HEK293 (cell line): ENCODE data around the gene INO80E.
A peak's percentile ranks its signal among the peaks of the same experiment; 100 is the strongest.

Experiments used
- FEZF1 ChIP-seq: fragments of 450-650 bp; formaldehyde crosslinking; IDR thresholded peaks from 2 replicates; pipeline ENCODE4 v1.5.1; 2016; ENCODE audit warnings: missing biosample characterization, missing genetic modification characterization
- GFI1B ChIP-seq: fragments of 450-650 bp; formaldehyde crosslinking; IDR thresholded peaks from 2 replicates; pipeline ENCODE4 v1.5.1; 2016; ENCODE audit warnings: missing biosample characterization, missing genetic modification characterization
- GLI2 ChIP-seq: fragments of 450-650 bp; formaldehyde crosslinking; IDR thresholded peaks from 2 replicates; pipeline ENCODE4; 2017; ENCODE audit warnings: missing biosample characterization, missing genetic modification characterization, low read depth, borderline replicate concordance
- HOXA7 ChIP-seq: sonication (generic); formaldehyde crosslinking; IDR thresholded peaks from 2 replicates; pipeline ENCODE4 v1.8.1; 2022; ENCODE audit warnings: missing genetic modification reagents, borderline replicate concordance
- HOXD13 ChIP-seq: sonication (generic); formaldehyde crosslinking; IDR thresholded peaks from 2 replicates; pipeline ENCODE4 v1.8.0; 2022; ENCODE audit warnings: missing genetic modification reagents, borderline replicate concordance
- KLF9 ChIP-seq: fragments of 450-650 bp; formaldehyde crosslinking; IDR thresholded peaks from 2 replicates; pipeline ENCODE4 v1.5.1; 2016; ENCODE audit warnings: missing biosample characterization, missing genetic modification characterization, low read depth
- OSR2 ChIP-seq: fragments of 450-650 bp; formaldehyde crosslinking; IDR thresholded peaks from 2 replicates; pipeline ENCODE4 v1.5.1; 2016; ENCODE audit warnings: missing biosample characterization, missing genetic modification characterization
- PRDM1 ChIP-seq: fragments of 450-650 bp; formaldehyde crosslinking; IDR thresholded peaks from 2 replicates; pipeline ENCODE4; 2016; ENCODE audit warnings: missing biosample characterization, missing genetic modification characterization
- SCRT1 ChIP-seq: fragments of 450-650 bp; formaldehyde crosslinking; IDR thresholded peaks from 2 replicates; pipeline ENCODE4 v1.5.1; 2016; ENCODE audit warnings: missing biosample characterization, missing genetic modification characterization, borderline replicate concordance
- SP7 ChIP-seq: fragments of 450-650 bp; formaldehyde crosslinking; IDR thresholded peaks from 2 replicates; pipeline ENCODE4 v1.5.1; 2016; ENCODE audit warnings: missing biosample characterization, missing genetic modification characterization
- TSHZ1 ChIP-seq: fragments of 450-650 bp; formaldehyde crosslinking; IDR thresholded peaks from 2 replicates; pipeline ENCODE4 v1.5.1; 2016; ENCODE audit warnings: missing biosample characterization, missing genetic modification characterization, borderline replicate concordance
- ZBTB26 ChIP-seq: fragments of 450-650 bp; formaldehyde crosslinking; optimal IDR thresholded peaks from 2 replicates; pipeline ENCODE3; 2016; ENCODE audit warnings: missing biosample characterization, mild to moderate bottlenecking, missing genetic modification characterization
- ZNF112 ChIP-seq: fragments of 450-650 bp; formaldehyde crosslinking; IDR thresholded peaks from 2 replicates; pipeline ENCODE4 v1.5.0; 2017; ENCODE audit warnings: missing biosample characterization, missing genetic modification characterization
- ZNF133 ChIP-seq: fragments of 450-650 bp; formaldehyde crosslinking; IDR thresholded peaks from 2 replicates; pipeline ENCODE4 v1.5.1; 2016; ENCODE audit warnings: missing biosample characterization, missing genetic modification characterization
- ZNF174 ChIP-seq: fragments of 450-650 bp; formaldehyde crosslinking; IDR thresholded peaks from 2 replicates; pipeline ENCODE4 v1.5.0; 2017; ENCODE audit warnings: missing biosample characterization, mild to moderate bottlenecking, missing genetic modification characterization
- ZNF239 ChIP-seq: fragments of 450-650 bp; formaldehyde crosslinking; IDR thresholded peaks from 2 replicates; pipeline ENCODE4 v1.5.1; 2016; ENCODE audit warnings: missing biosample characterization, missing genetic modification characterization
- ZNF26 ChIP-seq: fragments of 450-650 bp; formaldehyde crosslinking; IDR thresholded peaks from 2 replicates; pipeline ENCODE4 v1.5.1; 2016; ENCODE audit warnings: missing biosample characterization, missing genetic modification characterization
- ZNF280C ChIP-seq: fragments of 450-650 bp; formaldehyde crosslinking; IDR thresholded peaks from 2 replicates; pipeline ENCODE4 v1.5.1; 2016; ENCODE audit warnings: missing biosample characterization, missing genetic modification characterization
- ZNF292 ChIP-seq: fragments of 450-650 bp; formaldehyde crosslinking; IDR thresholded peaks from 2 replicates; pipeline ENCODE4 v1.5.1; 2016; ENCODE audit warnings: low read depth, missing biosample characterization, missing genetic modification characterization, borderline replicate concordance
- ZNF335 ChIP-seq: fragments of 450-650 bp; formaldehyde crosslinking; conservative IDR thresholded peaks from 2 replicates; pipeline ENCODE4 v1.5.1; 2016; ENCODE audit warnings: missing biosample characterization, missing genetic modification characterization
- ZNF341 ChIP-seq: fragments of 450-650 bp; formaldehyde crosslinking; IDR thresholded peaks from 2 replicates; pipeline ENCODE4; 2016; ENCODE audit warnings: low read depth, missing biosample characterization, missing genetic modification characterization
- ZNF354C ChIP-seq: fragments of 450-650 bp; formaldehyde crosslinking; IDR thresholded peaks from 2 replicates; pipeline ENCODE4 v1.5.1; 2016; ENCODE audit warnings: missing biosample characterization, missing genetic modification characterization, low read depth, borderline replicate concordance
- ZNF449 ChIP-seq: fragments of 450-650 bp; formaldehyde crosslinking; IDR thresholded peaks from 2 replicates; pipeline ENCODE4 v1.5.1; 2017; ENCODE audit warnings: missing biosample characterization, mild to moderate bottlenecking, missing genetic modification characterization, moderate library complexity
- ZNF501 ChIP-seq: fragments of 450-650 bp; formaldehyde crosslinking; IDR thresholded peaks from 2 replicates; pipeline ENCODE4 v1.5.1; 2016; ENCODE audit warnings: missing biosample characterization, missing genetic modification characterization
- ZNF510 ChIP-seq: fragments of 450-650 bp; formaldehyde crosslinking; IDR thresholded peaks from 2 replicates; pipeline ENCODE4 v1.5.1; 2018; ENCODE audit warnings: mild to moderate bottlenecking, missing genetic modification characterization, missing biosample characterization; ENCODE audit not compliant: insufficient replicate concordance
- ZNF561 ChIP-seq: fragments of 450-650 bp; IDR thresholded peaks from 2 replicates; pipeline ENCODE4 v1.5.1; 2018; ENCODE audit warnings: missing biosample characterization, missing genetic modification characterization, borderline replicate concordance
- ZNF629 ChIP-seq: fragments of 450-650 bp; formaldehyde crosslinking; IDR thresholded peaks from 2 replicates; pipeline ENCODE4 v1.5.1; 2017; ENCODE audit warnings: missing biosample characterization, missing genetic modification characterization
- ZNF664 ChIP-seq: fragments of 450-650 bp; formaldehyde crosslinking; IDR thresholded peaks from 2 replicates; pipeline ENCODE4 v1.5.1; 2016; ENCODE audit warnings: missing biosample characterization, missing genetic modification characterization
- ZNF701 ChIP-seq: fragments of 450-650 bp; formaldehyde crosslinking; IDR thresholded peaks from 2 replicates; pipeline ENCODE4 v1.5.1; 2016; ENCODE audit warnings: missing biosample characterization, missing genetic modification characterization
- ZNF707 ChIP-seq: fragments of 450-650 bp; formaldehyde crosslinking; IDR thresholded peaks from 2 replicates; pipeline ENCODE4 v1.5.1; 2016; ENCODE audit warnings: missing biosample characterization, missing genetic modification characterization
- ZNF785 ChIP-seq: fragments of 450-650 bp; formaldehyde crosslinking; IDR thresholded peaks from 2 replicates; pipeline ENCODE4 v1.5.1; 2016; ENCODE audit warnings: missing biosample characterization, missing genetic modification characterization
- ZSCAN23 ChIP-seq: fragments of 450-650 bp; formaldehyde crosslinking; IDR thresholded peaks from 2 replicates; pipeline ENCODE4 v1.5.1; 2016; ENCODE audit warnings: missing biosample characterization, missing genetic modification characterization

INO80E gene

GRCh38 chr16:30018731-30019158, 22.7 kb downstream of the INO80E start (continued):
- TF ChIP-seq OSR2 (tag by site-specific recombination) (peak; percentile 25; the same call in 1 of the 2 replicates), HOXD13 (CRISPR knock-in tag) (no peak), ZNF629 (tag by site-specific recombination) (peak; percentile 90), ZBTB26 (tag by site-specific recombination) (no peak), FEZF1 (tag by site-specific recombination) (no peak), SP7 (tag by site-specific recombination) (peak; percentile 95), ZNF341 (tag by site-specific recombination) (no peak), ZNF174 (tag by site-specific recombination) (no peak), ZNF133 (no peak), ZNF785 (no peak), ZNF707 (no peak), ZNF26 (tag by site-specific recombination) (0 out of 2 replicates have a peak, but pooled peaks have one; percentile 34), ZNF449 (tag by site-specific recombination) (no peak), GFI1B (tag by site-specific recombination) (peak; percentile 69), ZNF501 (tag by site-specific recombination) (no peak), TSHZ1 (peak; percentile 66; the same call in 1 of the 2 replicates), ZNF561 (tag by site-specific recombination) (no peak), ZNF510 (tag by site-specific recombination) (no peak), SCRT1 (no peak), ZNF280C (tag by site-specific recombination) (no peak), KLF9 (tag by site-specific recombination) (no peak; the same call in 1 of the 2 replicates), GLI2 (tag by site-specific recombination) (no peak), ZNF354C (tag by site-specific recombination) (no peak), PRDM1 (peak; percentile 35; the same call in 1 of the 2 replicates), ZNF239 (tag by site-specific recombination) (no peak), ZNF701 (no peak), ZSCAN23 (tag by site-specific recombination) (no peak; the same call in 1 of the 2 replicates), HOXA7 (CRISPR knock-in tag) (no peak), ZNF112 (0 out of 2 replicates have a peak, but pooled peaks have one; percentile 33), ZNF335 (tag by site-specific recombination) (no peak), ZNF292 (tag by site-specific recombination) (no peak), ZNF664 (tag by site-specific recombination) (no peak)
